ENCODE measurements around the gene ELL.

GRCh38 chr19:18443831-18444230 is 78.0 kb downstream of the ELL start:
- TF ChIP-seq, protein P1, sequence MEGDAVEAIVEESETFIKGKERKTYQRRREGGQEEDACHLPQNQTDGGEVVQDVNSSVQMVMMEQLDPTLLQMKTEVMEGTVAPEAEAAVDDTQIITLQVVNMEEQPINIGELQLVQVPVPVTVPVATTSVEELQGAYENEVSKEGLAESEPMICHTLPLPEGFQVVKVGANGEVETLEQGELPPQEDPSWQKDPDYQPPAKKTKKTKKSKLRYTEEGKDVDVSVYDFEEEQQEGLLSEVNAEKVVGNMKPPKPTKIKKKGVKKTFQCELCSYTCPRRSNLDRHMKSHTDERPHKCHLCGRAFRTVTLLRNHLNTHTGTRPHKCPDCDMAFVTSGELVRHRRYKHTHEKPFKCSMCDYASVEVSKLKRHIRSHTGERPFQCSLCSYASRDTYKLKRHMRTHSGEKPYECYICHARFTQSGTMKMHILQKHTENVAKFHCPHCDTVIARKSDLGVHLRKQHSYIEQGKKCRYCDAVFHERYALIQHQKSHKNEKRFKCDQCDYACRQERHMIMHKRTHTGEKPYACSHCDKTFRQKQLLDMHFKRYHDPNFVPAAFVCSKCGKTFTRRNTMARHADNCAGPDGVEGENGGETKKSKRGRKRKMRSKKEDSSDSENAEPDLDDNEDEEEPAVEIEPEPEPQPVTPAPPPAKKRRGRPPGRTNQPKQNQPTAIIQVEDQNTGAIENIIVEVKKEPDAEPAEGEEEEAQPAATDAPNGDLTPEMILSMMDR (conservative IDR thresholded peaks at IDR 0.05; ENCODE audit: low read depth, low read length): no peak
- TF ChIP-seq EZH2 (IDR thresholded peaks at IDR 0.05; ENCODE audit: low read length, unreplicated experiment): no peak
- TF ChIP-seq EZH2phosphoT487 (IDR thresholded peaks at IDR 0.05; ENCODE audit: borderline replicate concordance, low read length): no peak

Measured in PC-3 (cell line).